ENCODE measurements around the gene WBP1. TPM values are rescaled to one million over a fixed set of nuclear protein-coding genes. Genes with fewer than 3 reads are reported as not detected.
A peak's percentile ranks its signal among the peaks of the same experiment; 100 is the strongest.

Gene WBP1
- total RNA-seq, 1 experiment from 2014 or later = 66.0 TPM

- DNase-seq (ENCODE audit: low spot score) (no peak), ATAC-seq (no peak)
- H3K36me3 Mint-ChIP-seq = peaks cover 22% of the 10 kb centered on the region
- no peak for TF ChIP-seq NFYB (CRISPR knock-in tag; conservative IDR thresholded peaks at IDR 0.05; ENCODE audit: low read depth)
- TF ChIP-seq HMGXB4 (CRISPR knock-in tag; IDR thresholded peaks at IDR 0.05) = peak; percentile 16; the same call in 1 of the 2 replicates
- ChIA-PET CTCF (interaction anchor here (1.0 to 6.0 kb wide), 7 partner anchors 10 to 84 kb away, joined by 3 to 43 read pairs (median 4); partner anchors contain the start of genes CCDC142, TLX2 and TTC31), POLR2A (interaction anchor here (1.0 to 1.8 kb wide), 5 partner anchors 21 to 64 kb away, joined by 3 to 13 read pairs (median 4); partner anchors contain the start of genes AUP1, CCDC142, HTRA2 and TTC31)
- H3K4me3 Mint-ChIP-seq = peak overlapping the region; percentile 81
- no peak overlapping the region for H3K27ac Mint-ChIP-seq
- H3K9me3 Mint-ChIP-seq = no peaks in the 10 kb centered on the region
- peaks cover 92% of the 10 kb centered on the region for H3K27me3 Mint-ChIP-seq (ENCODE audit: low read depth)
- H3K4me1 Mint-ChIP-seq = peaks cover 55% of the 10 kb centered on the region
Observed at GRCh38 chr2:74503506-74504475, 45.6 kb downstream of the WBP1 start.

DNA sequence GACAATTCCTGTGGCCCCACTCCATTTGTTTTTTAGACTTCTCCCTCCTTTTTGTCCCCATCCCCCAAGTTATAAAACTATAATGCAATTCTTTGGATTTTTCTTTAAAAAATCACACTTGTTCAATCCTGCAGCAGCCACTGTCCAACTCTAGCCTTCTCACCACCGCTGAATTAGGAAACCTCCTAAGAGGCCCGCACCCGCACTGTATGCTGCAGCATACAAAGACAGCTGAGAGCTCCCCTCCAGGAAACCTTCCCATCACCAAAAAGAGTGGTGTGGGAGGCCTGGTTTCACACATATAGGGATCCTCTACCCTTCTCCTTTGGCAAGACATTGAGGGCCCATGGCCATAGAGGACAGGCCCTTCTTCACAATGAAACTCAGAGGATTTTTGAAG lies 46.4 kb downstream of the WBP1 start:
- H3K27ac Mint-ChIP-seq = no peak overlapping the region
- ChIA-PET CTCF (interaction anchor here (1.1 to 6.0 kb wide), 3 partner anchors 9 to 83 kb away, joined by 6 to 43 read pairs (median 10); partner anchors contain the start of genes CCDC142, TLX2 and TTC31), POLR2A (interaction anchor here (1.1 to 1.8 kb wide), 3 partner anchors 21 to 47 kb away, joined by 3 to 13 read pairs (median 6); partner anchors contain the start of genes AUP1, CCDC142, HTRA2 and TTC31)
- H3K4me1 Mint-ChIP-seq = peaks cover 51% of the 10 kb centered on the region
- peaks cover 92% of the 10 kb centered on the region for H3K27me3 Mint-ChIP-seq (ENCODE audit: low read depth)
- H3K9me3 Mint-ChIP-seq = no peaks in the 10 kb centered on the region
- H3K36me3 Mint-ChIP-seq = peaks cover 22% of the 10 kb centered on the region
- DNase-seq (ENCODE audit: low spot score) = no peak
- peak overlapping the region; percentile 81 for H3K4me3 Mint-ChIP-seq
- no peak for ATAC-seq
- TF ChIP-seq GABPB1 (CRISPR knock-in tag; IDR thresholded peaks at IDR 0.05) = no peak
- TF ChIP-seq ZNF416 (CRISPR knock-in tag; IDR thresholded peaks at IDR 0.05) = no peak
- no peak for TF ChIP-seq IRF1 (CRISPR knock-in tag; IDR thresholded peaks at IDR 0.05)
- TF ChIP-seq, protein P1, sequence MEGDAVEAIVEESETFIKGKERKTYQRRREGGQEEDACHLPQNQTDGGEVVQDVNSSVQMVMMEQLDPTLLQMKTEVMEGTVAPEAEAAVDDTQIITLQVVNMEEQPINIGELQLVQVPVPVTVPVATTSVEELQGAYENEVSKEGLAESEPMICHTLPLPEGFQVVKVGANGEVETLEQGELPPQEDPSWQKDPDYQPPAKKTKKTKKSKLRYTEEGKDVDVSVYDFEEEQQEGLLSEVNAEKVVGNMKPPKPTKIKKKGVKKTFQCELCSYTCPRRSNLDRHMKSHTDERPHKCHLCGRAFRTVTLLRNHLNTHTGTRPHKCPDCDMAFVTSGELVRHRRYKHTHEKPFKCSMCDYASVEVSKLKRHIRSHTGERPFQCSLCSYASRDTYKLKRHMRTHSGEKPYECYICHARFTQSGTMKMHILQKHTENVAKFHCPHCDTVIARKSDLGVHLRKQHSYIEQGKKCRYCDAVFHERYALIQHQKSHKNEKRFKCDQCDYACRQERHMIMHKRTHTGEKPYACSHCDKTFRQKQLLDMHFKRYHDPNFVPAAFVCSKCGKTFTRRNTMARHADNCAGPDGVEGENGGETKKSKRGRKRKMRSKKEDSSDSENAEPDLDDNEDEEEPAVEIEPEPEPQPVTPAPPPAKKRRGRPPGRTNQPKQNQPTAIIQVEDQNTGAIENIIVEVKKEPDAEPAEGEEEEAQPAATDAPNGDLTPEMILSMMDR (IDR thresholded peaks at IDR 0.05) = no peak
- no peak for TF ChIP-seq PRRX2 (CRISPR knock-in tag; IDR thresholded peaks at IDR 0.05)
- no peak for TF ChIP-seq NFE2L1 (CRISPR knock-in tag; IDR thresholded peaks at IDR 0.05)
- TF ChIP-seq, protein P2, sequence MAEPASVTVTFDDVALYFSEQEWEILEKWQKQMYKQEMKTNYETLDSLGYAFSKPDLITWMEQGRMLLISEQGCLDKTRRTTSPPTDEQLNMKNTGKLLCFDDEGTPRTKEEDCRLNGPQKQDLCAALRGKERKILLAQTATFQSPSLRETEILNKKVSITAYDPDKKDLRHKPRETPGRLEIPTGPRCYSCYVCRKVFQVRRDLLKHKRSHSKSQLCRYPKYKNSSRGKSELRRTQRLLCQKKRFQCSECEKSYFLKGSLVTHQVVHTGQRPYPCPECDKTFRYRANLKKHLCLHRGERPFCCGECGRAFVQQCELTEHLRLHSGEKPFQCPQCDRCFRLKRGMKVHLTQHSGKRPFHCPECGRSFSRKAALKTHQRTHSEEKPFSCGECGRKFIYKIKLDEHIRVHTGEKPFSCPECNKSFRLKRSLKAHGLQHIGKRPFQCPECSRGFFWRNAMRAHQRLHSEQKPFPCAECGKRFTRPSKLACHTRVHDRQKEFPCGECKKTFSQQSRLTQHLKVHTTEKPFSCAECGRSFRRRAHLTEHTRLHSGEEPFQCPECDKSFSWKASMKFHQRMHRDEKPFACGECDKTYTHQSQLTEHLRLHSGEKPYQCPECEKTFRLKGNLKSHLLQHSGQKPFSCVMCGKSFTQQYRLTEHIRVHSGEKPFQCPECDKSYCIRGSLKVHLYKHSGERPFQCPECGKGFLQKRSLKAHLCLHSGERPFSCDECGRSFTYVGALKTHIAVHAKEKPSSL (CRISPR knock-in tag; conservative IDR thresholded peaks at IDR 0.05) = no peak
- no peak for TF ChIP-seq ZNF138 (CRISPR knock-in tag; conservative IDR thresholded peaks at IDR 0.05)
- TF ChIP-seq CREB1 (CRISPR knock-in tag; IDR thresholded peaks at IDR 0.05) = no peak
- TF ChIP-seq GTF2I (CRISPR knock-in tag; conservative IDR thresholded peaks at IDR 0.05) = no peak
- TF ChIP-seq, protein P3, sequence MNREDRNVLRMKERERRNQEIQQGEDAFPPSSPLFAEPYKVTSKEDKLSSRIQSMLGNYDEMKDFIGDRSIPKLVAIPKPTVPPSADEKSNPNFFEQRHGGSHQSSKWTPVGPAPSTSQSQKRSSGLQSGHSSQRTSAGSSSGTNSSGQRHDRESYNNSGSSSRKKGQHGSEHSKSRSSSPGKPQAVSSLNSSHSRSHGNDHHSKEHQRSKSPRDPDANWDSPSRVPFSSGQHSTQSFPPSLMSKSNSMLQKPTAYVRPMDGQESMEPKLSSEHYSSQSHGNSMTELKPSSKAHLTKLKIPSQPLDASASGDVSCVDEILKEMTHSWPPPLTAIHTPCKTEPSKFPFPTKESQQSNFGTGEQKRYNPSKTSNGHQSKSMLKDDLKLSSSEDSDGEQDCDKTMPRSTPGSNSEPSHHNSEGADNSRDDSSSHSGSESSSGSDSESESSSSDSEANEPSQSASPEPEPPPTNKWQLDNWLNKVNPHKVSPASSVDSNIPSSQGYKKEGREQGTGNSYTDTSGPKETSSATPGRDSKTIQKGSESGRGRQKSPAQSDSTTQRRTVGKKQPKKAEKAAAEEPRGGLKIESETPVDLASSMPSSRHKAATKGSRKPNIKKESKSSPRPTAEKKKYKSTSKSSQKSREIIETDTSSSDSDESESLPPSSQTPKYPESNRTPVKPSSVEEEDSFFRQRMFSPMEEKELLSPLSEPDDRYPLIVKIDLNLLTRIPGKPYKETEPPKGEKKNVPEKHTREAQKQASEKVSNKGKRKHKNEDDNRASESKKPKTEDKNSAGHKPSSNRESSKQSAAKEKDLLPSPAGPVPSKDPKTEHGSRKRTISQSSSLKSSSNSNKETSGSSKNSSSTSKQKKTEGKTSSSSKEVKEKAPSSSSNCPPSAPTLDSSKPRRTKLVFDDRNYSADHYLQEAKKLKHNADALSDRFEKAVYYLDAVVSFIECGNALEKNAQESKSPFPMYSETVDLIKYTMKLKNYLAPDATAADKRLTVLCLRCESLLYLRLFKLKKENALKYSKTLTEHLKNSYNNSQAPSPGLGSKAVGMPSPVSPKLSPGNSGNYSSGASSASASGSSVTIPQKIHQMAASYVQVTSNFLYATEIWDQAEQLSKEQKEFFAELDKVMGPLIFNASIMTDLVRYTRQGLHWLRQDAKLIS (CRISPR knock-in tag; IDR thresholded peaks at IDR 0.05; ENCODE audit: borderline replicate concordance) = no peak
- no peak for TF ChIP-seq ZNF532 (CRISPR knock-in tag; IDR thresholded peaks at IDR 0.05; ENCODE audit: borderline replicate concordance)
- TF ChIP-seq SP1 (CRISPR knock-in tag; conservative IDR thresholded peaks at IDR 0.05) = no peak
- no peak for TF ChIP-seq ZNF263 (CRISPR knock-in tag; IDR thresholded peaks at IDR 0.05; ENCODE audit: low read depth)
- no peak for TF ChIP-seq NR1H2 (CRISPR knock-in tag; IDR thresholded peaks at IDR 0.05)
- no peak for TF ChIP-seq ZNF121 (CRISPR knock-in tag; IDR thresholded peaks at IDR 0.05)
